Measurements from ENCODE around the gene CGAS.

GRCh38 chr6:73451223-73452106 lies 632 bp downstream of the CGAS start:
- TF ChIP-seq, protein P1, sequence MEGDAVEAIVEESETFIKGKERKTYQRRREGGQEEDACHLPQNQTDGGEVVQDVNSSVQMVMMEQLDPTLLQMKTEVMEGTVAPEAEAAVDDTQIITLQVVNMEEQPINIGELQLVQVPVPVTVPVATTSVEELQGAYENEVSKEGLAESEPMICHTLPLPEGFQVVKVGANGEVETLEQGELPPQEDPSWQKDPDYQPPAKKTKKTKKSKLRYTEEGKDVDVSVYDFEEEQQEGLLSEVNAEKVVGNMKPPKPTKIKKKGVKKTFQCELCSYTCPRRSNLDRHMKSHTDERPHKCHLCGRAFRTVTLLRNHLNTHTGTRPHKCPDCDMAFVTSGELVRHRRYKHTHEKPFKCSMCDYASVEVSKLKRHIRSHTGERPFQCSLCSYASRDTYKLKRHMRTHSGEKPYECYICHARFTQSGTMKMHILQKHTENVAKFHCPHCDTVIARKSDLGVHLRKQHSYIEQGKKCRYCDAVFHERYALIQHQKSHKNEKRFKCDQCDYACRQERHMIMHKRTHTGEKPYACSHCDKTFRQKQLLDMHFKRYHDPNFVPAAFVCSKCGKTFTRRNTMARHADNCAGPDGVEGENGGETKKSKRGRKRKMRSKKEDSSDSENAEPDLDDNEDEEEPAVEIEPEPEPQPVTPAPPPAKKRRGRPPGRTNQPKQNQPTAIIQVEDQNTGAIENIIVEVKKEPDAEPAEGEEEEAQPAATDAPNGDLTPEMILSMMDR (IDR thresholded peaks at IDR 0.05; ENCODE audit: borderline replicate concordance, extremely low read depth, low read length, poor library complexity, severe bottlenecking), result no peak
- TF ChIP-seq EZH2 (IDR thresholded peaks at IDR 0.05; ENCODE audit: borderline replicate concordance, low read depth, low read length, severe bottlenecking), result no peak

All from DND-41 (cell line).